Tibial nerve (tissue), 4 donors: Measurements from ENCODE around the gene TOR4A.
"Not testable (repeated sequence)": the region's sequence is repeated elsewhere in the genome, so short reads cannot be mapped to it uniquely, and the experiment has no call there.

Experiments used
- CTCF ChIP-seq, 5 experiments: fragments of 200-600 bp in 3 of 5; fragments of 450-650 bp in 2 of 5; sonication (generic) in 3 of 5; IDR thresholded peaks; one replicate each; pipeline ENCODE4 v1.5.1; 2016 to 2019; ENCODE audit warnings: antibody characterized with exemption in 5 of 5, mild to moderate bottlenecking in 3 of 5, moderate library complexity in 2 of 5
- EP300 ChIP-seq, 2 donors: sonication (generic); formaldehyde crosslinking; IDR thresholded peaks; one replicate each; pipeline ENCODE4 v1.6.1; 2017; ENCODE audit warnings: antibody characterized with exemption in 2 of 2, mild to moderate bottlenecking in 1 of 2

- TF ChIP-seq CTCF, EP300 (IDR thresholded peaks at IDR 0.05): not testable (repeated sequence)
Measured at GRCh38 chr9:137327641-137328550, 50.4 kb downstream of the TOR4A start.
